ENCODE measurements around the gene KMT2B.
"Not testable (repeated sequence)": the region's sequence is repeated elsewhere in the genome, so short reads cannot be mapped to it uniquely, and the experiment has no call there.

The KMT2B gene

GRCh38 chr19:35721374-35721773 lies 3.6 kb downstream of the KMT2B start:
- TF ChIP-seq CTCF (IDR thresholded peaks at IDR 0.05; ENCODE audit: control insufficient read depth, extremely low read depth, insufficient read depth) = no peak
- no peak overlapping the region for H3K4me3 ChIP-seq (ENCODE audit: low read depth, low read length)
- no peak for DNase-seq (ENCODE audit: low read depth)

GRCh38 chr19:35722461-35722860 lies 4.7 kb downstream of the KMT2B start:
- TF ChIP-seq CTCF (IDR thresholded peaks at IDR 0.05; ENCODE audit: control insufficient read depth, extremely low read depth, insufficient read depth) = no peak
- no peak overlapping the region for H3K4me3 ChIP-seq (ENCODE audit: low read depth, low read length)
- DNase-seq (ENCODE audit: low read depth) = no peak

GRCh38 chr19:35722897-35723296 lies 5.1 kb downstream of the KMT2B start:
- DNase-seq (ENCODE audit: low read depth) = no peak
- H3K4me3 ChIP-seq (ENCODE audit: low read depth, low read length) = no peak overlapping the region
- no peak for TF ChIP-seq CTCF (IDR thresholded peaks at IDR 0.05; ENCODE audit: control insufficient read depth, extremely low read depth, insufficient read depth)

- DNase-seq (ENCODE audit: low read depth) = no peak
- no peak for TF ChIP-seq CTCF (IDR thresholded peaks at IDR 0.05; ENCODE audit: control insufficient read depth, extremely low read depth, insufficient read depth)
Measured at GRCh38 chr19:35723671-35724070, 5.9 kb downstream of the KMT2B start.

GRCh38 chr19:35724132-35724531 lies 6.3 kb downstream of the KMT2B start:
- DNase-seq (ENCODE audit: low read depth); H3K4me3 ChIP-seq (ENCODE audit: low read depth, low read length): not testable (repeated sequence)

More at GRCh38 chr19:35723671-35724070, 5.9 kb downstream of the KMT2B start:
- no peak overlapping the region for H3K4me3 ChIP-seq (ENCODE audit: low read depth, low read length)

- no peak for TF ChIP-seq CTCF (IDR thresholded peaks at IDR 0.05; ENCODE audit: control insufficient read depth, extremely low read depth, insufficient read depth)
- DNase-seq (ENCODE audit: low read depth) = no peak
- H3K4me3 ChIP-seq (ENCODE audit: low read depth, low read length) = no peak overlapping the region
Measured at GRCh38 chr19:35724560-35724959, 6.8 kb downstream of the KMT2B start.

GRCh38 chr19:35725216-35725861 lies 7.5 kb downstream of the KMT2B start:
- TF ChIP-seq CTCF (IDR thresholded peaks at IDR 0.05; ENCODE audit: control insufficient read depth, extremely low read depth, insufficient read depth) = no peak
- DNase-seq (ENCODE audit: low read depth) = no peak

More at GRCh38 chr19:35725216-35725861, 7.5 kb downstream of the KMT2B start:
- H3K4me3 ChIP-seq (ENCODE audit: low read depth, low read length) = no peak overlapping the region

Data from LNCaP clone FGC (cell line).